HCT116 (cell line): ENCODE data around the gene PCDH9. TPM values are rescaled to one million over a fixed set of nuclear protein-coding genes. Genes with fewer than 3 reads are reported as not detected.

Experiments
- ATAC-seq: fragments of 200-7000 bp; cut with Tn5 transposase; 2 replicates; pipeline ENCODE4 v1.9.1; 2020; ENCODE audit warnings: mild to moderate bottlenecking, moderate library complexity
- BruUV-seq: library from RNA; stranded (reverse); fragments of 400-500 nt; replicated peaks from 2 replicates; lab custom pipeline; 2021; lab: Mats Ljungman, UMichigan
- CTCF ChIA-PET: fragments of 300-600 bp; sonication (Branson Sonifier 250); formaldehyde crosslinking; loops from one replicate; lab custom pipeline; 2021; ENCODE audit warnings: antibody characterized with exemption; lab: Charles Lee
- POLR2A ChIA-PET: fragments of 300-600, 350-600 bp; sonication (Branson Sonifier 250); formaldehyde crosslinking; loops from one replicate; lab custom pipeline; 2021; ENCODE audit warnings: antibody characterized with exemption; lab: Charles Lee
- RAD21 ChIA-PET, 2 experiments: fragments of 300-600 bp; sonication (Branson Sonifier 250); formaldehyde crosslinking; loops; one replicate each; lab custom pipeline; 2023; ENCODE audit warnings: low total read pairs in 2 of 2; ENCODE audit not compliant: uncharacterized antibody in 2 of 2, unreplicated experiment in 2 of 2, low non-redundant PET in 1 of 2; lab: Charles Lee
- DNase-seq: peaks from one replicate; pipeline ENCODE4 v3.0.0-alpha.2; 2010; ENCODE audit warnings: low read depth, low spot score
- H2AFZ ChIP-seq: fragments of 200-600 bp; shearing (Covaris generic), sonication (generic); 2 replicates; pipeline ENCODE4 v1.6.1; 2017; ENCODE audit warnings: low read depth, mixed run types, mixed read lengths, antibody characterized with exemption, low read length; ENCODE audit not compliant: poor library complexity, severe bottlenecking
- H3K27ac ChIP-seq: 2 replicates; pipeline ENCODE4 v1.5.1; 2012; ENCODE audit warnings: low read depth, low read length
- H3K27me3 ChIP-seq: fragments of 200-600 bp; sonication (generic); 2 replicates; pipeline ENCODE4 v1.6.1; 2016; ENCODE audit warnings: mixed run types, low read length, mixed read lengths; ENCODE audit not compliant: insufficient read depth
- H3K36me3 ChIP-seq, 2 experiments: fragments of 200-500 bp in 1 of 2; fragments of 200-600 bp in 1 of 2; sonication (Bioruptor generic) in 1 of 2; sonication (generic) in 1 of 2; 2 replicates each; pipeline versions ENCODE4 v1.5.1 to v1.6.1; 2014 to 2016; ENCODE audit warnings: low read length in 2 of 2, inconsistent platforms in 1 of 2, mixed read lengths in 1 of 2, mixed run types in 1 of 2; ENCODE audit not compliant: insufficient read depth in 2 of 2, control insufficient read depth in 1 of 2
- H3K4me1 ChIP-seq, 2 experiments: fragments of 200-600 bp in 1 of 2; sonication (generic) in 1 of 2; 2 replicates each; pipeline versions ENCODE4 v1.5.1 to v1.6.1; 2012 to 2017; ENCODE audit warnings: low read length in 2 of 2, inconsistent platforms in 1 of 2, mild to moderate bottlenecking in 1 of 2, mixed read lengths in 1 of 2, mixed run types in 1 of 2, moderate library complexity in 1 of 2; ENCODE audit not compliant: insufficient read depth in 2 of 2, control insufficient read depth in 1 of 2
- H3K4me2 ChIP-seq: fragments of 200-600 bp; sonication (generic); 2 replicates; pipeline ENCODE4 v1.6.1; 2017; ENCODE audit warnings: mixed run types, low read length, mixed read lengths
- H3K4me3 ChIP-seq, 2 experiments: fragments of 200-600 bp in 1 of 2; sonication (generic) in 1 of 2; replicated peaks in 1 of 2; 2 replicates each; pipeline ENCODE4 v1.5.1; 2011 to 2016; ENCODE audit warnings: low read length in 2 of 2, control low read depth in 1 of 2, low read depth in 1 of 2, mild to moderate bottlenecking in 1 of 2, mixed read lengths in 1 of 2, mixed run types in 1 of 2
- H3K79me2 ChIP-seq: fragments of 200-600 bp; sonication (generic); 2 replicates; pipeline ENCODE4 v1.6.1; 2017; ENCODE audit warnings: mild to moderate bottlenecking, mixed run types, low read length, moderate library complexity, mixed read lengths; ENCODE audit not compliant: insufficient read depth
- H3K9ac ChIP-seq: fragments of 200-600 bp; sonication (generic); 2 replicates; pipeline ENCODE4 v1.6.1; 2016; ENCODE audit warnings: low read length, mixed read lengths
- H3K9me2 ChIP-seq: fragments of 200-600 bp; sonication (generic), shearing (Covaris generic); 2 replicates; pipeline ENCODE4 v1.6.1; 2017; ENCODE audit warnings: mixed run types, mild to moderate bottlenecking, moderate library complexity; ENCODE audit not compliant: insufficient read depth
- H3K9me3 ChIP-seq, 2 experiments: fragments of 200-500 bp in 1 of 2; fragments of 200-600 bp in 1 of 2; sonication (Bioruptor generic) in 1 of 2; sonication (generic) in 1 of 2; 2 replicates each; pipeline ENCODE4 v1.6.1; 2014 to 2017; ENCODE audit warnings: low read length in 2 of 2, mixed read lengths in 2 of 2, inconsistent platforms in 1 of 2, low read depth in 1 of 2, mild to moderate bottlenecking in 1 of 2, mixed run types in 1 of 2, moderate library complexity in 1 of 2; ENCODE audit not compliant: control insufficient read depth in 1 of 2, insufficient read depth in 1 of 2
- H4K20me1 ChIP-seq: fragments of 200-600 bp; sonication (generic), shearing (Covaris generic); 2 replicates; pipeline ENCODE4 v1.6.1; 2017; ENCODE audit warnings: mixed run types, mild to moderate bottlenecking, moderate library complexity; ENCODE audit not compliant: insufficient read depth
- CBX3 ChIP-seq: IDR thresholded peaks from 2 replicates; pipeline ENCODE4 v1.6.1; 2012; ENCODE audit warnings: low read depth
- CEBPB ChIP-seq: IDR thresholded peaks from 2 replicates; pipeline ENCODE4 v1.6.1; 2012; ENCODE audit warnings: low read depth
- EGR1 ChIP-seq: IDR thresholded peaks from 2 replicates; pipeline ENCODE4 v1.6.1; 2012; ENCODE audit warnings: low read depth
- ELF1 ChIP-seq: IDR thresholded peaks from 2 replicates; pipeline ENCODE4 v1.6.1; 2012; ENCODE audit warnings: low read depth, borderline replicate concordance
- EZH2 ChIP-seq: fragments of 200-600 bp; sonication (generic); IDR thresholded peaks from 2 replicates; pipeline ENCODE4 v1.6.1; 2017; ENCODE audit warnings: antibody characterized with exemption, mixed run types
- FOSL1 ChIP-seq: IDR thresholded peaks from 2 replicates; pipeline ENCODE4 v1.6.1; 2012; ENCODE audit warnings: low read depth
- JUND ChIP-seq: IDR thresholded peaks from 2 replicates; pipeline ENCODE4 v1.6.1; 2012
- POLR2A ChIP-seq: IDR thresholded peaks from 2 replicates; pipeline ENCODE4 v1.7.0; 2011; ENCODE audit warnings: borderline replicate concordance; ENCODE audit not compliant: insufficient read depth, insufficient read length; ENCODE audit errors: extremely low read depth
- POLR2AphosphoS5 ChIP-seq: IDR thresholded peaks from 2 replicates; pipeline ENCODE4 v1.6.1; 2011; ENCODE audit warnings: mild to moderate bottlenecking, low read depth, low read length, moderate library complexity
- SIN3A ChIP-seq: IDR thresholded peaks from 2 replicates; pipeline ENCODE4 v1.6.1; 2012; ENCODE audit warnings: low read depth
- SP1 ChIP-seq: IDR thresholded peaks from 2 replicates; pipeline ENCODE4 v1.6.1; 2012; ENCODE audit warnings: low read depth
- SRF ChIP-seq: IDR thresholded peaks from 2 replicates; pipeline ENCODE4 v1.6.1; 2012; ENCODE audit warnings: low read depth
- TCF7L2 ChIP-seq: IDR thresholded peaks from 2 replicates; pipeline ENCODE4 v1.7.0; 2011; ENCODE audit warnings: borderline replicate concordance, inconsistent platforms; ENCODE audit not compliant: insufficient read depth, insufficient read length; ENCODE audit errors: extremely low read depth
- YY1 ChIP-seq: IDR thresholded peaks from 2 replicates; pipeline ENCODE4 v1.6.1; 2011; ENCODE audit warnings: low read length, low read depth, moderate library complexity, mild to moderate bottlenecking; ENCODE audit not compliant: insufficient replicate concordance; ENCODE audit errors: extremely low read depth
- ZNF274 ChIP-seq: fragments of 200-500 bp; sonication (Bioruptor generic); IDR thresholded peaks from 2 replicates; pipeline ENCODE4 v1.6.1; 2014; ENCODE audit warnings: mild to moderate bottlenecking, low read depth, low read length, inconsistent platforms
- intact Hi-C: fragments of 100-400 bp; cut with micrococcal nuclease; formaldehyde crosslinking; loops from 2 replicates; pipeline ENCODE4 v1.10.0; 2022
- total RNA-seq: library from RNA; stranded (reverse); gene quantifications from one replicate; pipeline ENCODE4 v1.2.1, GENCODE V29; 2021; ENCODE audit not compliant: unreplicated experiment
- TF ChIP-seq, protein P1 (sequence below): IDR thresholded peaks from 2 replicates; pipeline ENCODE4 v1.6.1; 2012; ENCODE audit warnings: low read depth
- TF ChIP-seq, protein P2 (sequence below): IDR thresholded peaks from 2 replicates; pipeline ENCODE4 v1.6.1; 2012

PCDH9 gene
- total RNA-seq, 1 experiment from 2014 or later = 0.02 TPM

DNA sequence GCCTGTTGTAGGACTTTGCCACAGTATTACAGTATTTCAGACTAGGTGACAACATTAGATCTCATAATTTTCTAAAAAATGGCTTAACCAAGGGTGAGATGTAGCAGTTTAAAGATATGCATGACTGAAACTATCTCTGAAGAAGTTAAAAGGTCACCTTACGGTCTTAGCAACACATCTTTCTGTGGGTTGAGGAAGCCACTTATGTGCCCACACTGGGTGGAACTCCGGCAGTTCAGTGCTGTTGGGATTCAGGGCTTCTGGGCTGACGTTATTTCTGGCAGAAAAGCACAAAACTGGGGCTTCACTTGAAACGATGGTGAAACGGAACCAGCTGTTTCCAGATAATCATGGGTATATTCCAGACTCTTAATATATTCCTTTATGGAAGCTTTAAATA is 697.3 kb downstream of the PCDH9 start:
- Histone ChIP-seq H3K79me2 (no peaks in the 10 kb centered on the region), H3K9me3 (no peaks in the 10 kb centered on the region), H3K27me3 (no peaks in the 10 kb centered on the region), H3K9ac (no peak overlapping the region), H4K20me1 (no peaks in the 10 kb centered on the region), H3K4me3 (no peak overlapping the region), H3K4me1 (no peaks in the 10 kb centered on the region), H2AFZ (no peak overlapping the region), H3K27ac (no peak overlapping the region), H3K9me2 (no peaks in the 10 kb centered on the region), H3K4me2 (no peak overlapping the region), H3K36me3 (no peaks in the 10 kb centered on the region)
- CTCF ChIA-PET = no interaction called here
- DNase-seq (no peak), ATAC-seq (no peak)
- intact Hi-C loops = no loop called here
- no TSS peak for BruUV-seq
- RAD21 ChIA-PET = no interaction called here
- POLR2A ChIA-PET = no interaction called here
- TF ChIP-seq CBX3 = no peak
- no peak for TF ChIP-seq FOSL1
- TF ChIP-seq SIN3A = no peak
- TF ChIP-seq SP1 = no peak
- no peak for TF ChIP-seq CEBPB
- TF ChIP-seq ZNF274 = no peak
- no peak for TF ChIP-seq EZH2
- TF ChIP-seq, protein P1, sequence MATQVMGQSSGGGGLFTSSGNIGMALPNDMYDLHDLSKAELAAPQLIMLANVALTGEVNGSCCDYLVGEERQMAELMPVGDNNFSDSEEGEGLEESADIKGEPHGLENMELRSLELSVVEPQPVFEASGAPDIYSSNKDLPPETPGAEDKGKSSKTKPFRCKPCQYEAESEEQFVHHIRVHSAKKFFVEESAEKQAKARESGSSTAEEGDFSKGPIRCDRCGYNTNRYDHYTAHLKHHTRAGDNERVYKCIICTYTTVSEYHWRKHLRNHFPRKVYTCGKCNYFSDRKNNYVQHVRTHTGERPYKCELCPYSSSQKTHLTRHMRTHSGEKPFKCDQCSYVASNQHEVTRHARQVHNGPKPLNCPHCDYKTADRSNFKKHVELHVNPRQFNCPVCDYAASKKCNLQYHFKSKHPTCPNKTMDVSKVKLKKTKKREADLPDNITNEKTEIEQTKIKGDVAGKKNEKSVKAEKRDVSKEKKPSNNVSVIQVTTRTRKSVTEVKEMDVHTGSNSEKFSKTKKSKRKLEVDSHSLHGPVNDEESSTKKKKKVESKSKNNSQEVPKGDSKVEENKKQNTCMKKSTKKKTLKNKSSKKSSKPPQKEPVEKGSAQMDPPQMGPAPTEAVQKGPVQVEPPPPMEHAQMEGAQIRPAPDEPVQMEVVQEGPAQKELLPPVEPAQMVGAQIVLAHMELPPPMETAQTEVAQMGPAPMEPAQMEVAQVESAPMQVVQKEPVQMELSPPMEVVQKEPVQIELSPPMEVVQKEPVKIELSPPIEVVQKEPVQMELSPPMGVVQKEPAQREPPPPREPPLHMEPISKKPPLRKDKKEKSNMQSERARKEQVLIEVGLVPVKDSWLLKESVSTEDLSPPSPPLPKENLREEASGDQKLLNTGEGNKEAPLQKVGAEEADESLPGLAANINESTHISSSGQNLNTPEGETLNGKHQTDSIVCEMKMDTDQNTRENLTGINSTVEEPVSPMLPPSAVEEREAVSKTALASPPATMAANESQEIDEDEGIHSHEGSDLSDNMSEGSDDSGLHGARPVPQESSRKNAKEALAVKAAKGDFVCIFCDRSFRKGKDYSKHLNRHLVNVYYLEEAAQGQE = no peak
- TF ChIP-seq YY1 = no peak
- TF ChIP-seq POLR2A = no peak
- no peak for TF ChIP-seq JUND
- TF ChIP-seq ELF1 = no peak
- TF ChIP-seq SRF = no peak
- TF ChIP-seq POLR2AphosphoS5 = no peak
- TF ChIP-seq, protein P2, sequence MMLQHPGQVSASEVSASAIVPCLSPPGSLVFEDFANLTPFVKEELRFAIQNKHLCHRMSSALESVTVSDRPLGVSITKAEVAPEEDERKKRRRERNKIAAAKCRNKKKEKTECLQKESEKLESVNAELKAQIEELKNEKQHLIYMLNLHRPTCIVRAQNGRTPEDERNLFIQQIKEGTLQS = no peak
- no peak for TF ChIP-seq TCF7L2
- no peak for TF ChIP-seq EGR1
